Stimulated activated CD4-positive, alpha-beta T cell treated with anti-CD3 and anti-CD28 coated beads, Interleukin-12 subunit alpha, Interleukin-12 subunit beta, amount 100 ng/mL, for 24 hours (primary cell): ENCODE data around the gene C1orf116.
A peak's percentile ranks its signal among the peaks of the same experiment; 100 is the strongest.
"Not testable (repeated sequence)": the region's sequence is repeated elsewhere in the genome, so short reads cannot be mapped to it uniquely, and the experiment has no call there.

Experiments used
- DNase-seq, 2 experiments: peaks; one replicate each; pipeline ENCODE4 v3.0.0-alpha.2; 2020; ENCODE audit warnings: low read depth in 2 of 2

C1orf116 gene

DNA sequence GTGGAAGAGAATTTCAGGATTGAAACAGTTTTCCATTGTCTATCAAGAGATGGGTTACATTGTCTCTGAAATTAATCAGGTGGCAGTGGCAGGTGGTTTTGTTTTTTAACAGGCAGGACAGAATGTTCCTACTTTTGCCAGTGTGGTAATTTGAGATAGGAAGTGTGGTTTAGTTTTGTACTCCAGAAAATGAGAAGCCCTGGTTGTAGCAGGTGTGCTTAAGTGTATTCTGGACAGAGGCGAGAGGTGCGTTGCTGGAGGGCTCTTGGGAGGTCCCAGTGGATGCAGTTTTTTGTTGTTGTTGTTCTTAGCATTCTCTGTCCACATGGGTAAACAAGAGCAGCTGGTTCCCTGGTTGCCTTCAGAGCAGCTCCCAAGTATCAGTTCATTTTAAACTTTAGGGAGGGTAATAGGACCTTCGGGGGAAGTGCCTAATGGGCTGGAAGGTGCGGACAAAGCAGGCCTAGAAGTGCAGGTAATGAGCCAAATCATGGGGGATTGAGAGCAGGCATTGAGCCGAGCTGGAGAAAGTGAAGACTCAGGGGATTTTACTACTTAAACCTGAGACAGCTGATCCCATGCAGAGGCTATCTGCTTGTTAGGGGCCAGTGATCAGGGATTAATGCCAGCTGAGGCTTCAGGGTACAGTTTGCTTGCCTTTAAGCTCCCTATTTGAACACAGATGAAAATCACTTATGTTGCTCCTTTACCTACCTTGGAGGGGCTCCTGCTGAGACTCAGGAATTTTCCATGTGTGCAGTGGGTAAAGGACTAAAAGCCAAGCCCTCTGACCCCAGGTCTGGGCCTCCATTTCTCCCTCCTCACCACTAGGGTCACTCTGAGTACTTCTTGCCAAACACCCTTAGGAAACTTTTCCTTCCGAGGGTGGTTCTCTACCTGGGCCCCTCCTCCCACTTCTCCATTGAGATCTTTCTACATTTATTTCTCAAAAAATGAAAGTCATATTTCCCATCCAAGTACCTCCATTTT, 26.6 kb upstream of the C1orf116 start:
- no peak for DNase-seq

DNA sequence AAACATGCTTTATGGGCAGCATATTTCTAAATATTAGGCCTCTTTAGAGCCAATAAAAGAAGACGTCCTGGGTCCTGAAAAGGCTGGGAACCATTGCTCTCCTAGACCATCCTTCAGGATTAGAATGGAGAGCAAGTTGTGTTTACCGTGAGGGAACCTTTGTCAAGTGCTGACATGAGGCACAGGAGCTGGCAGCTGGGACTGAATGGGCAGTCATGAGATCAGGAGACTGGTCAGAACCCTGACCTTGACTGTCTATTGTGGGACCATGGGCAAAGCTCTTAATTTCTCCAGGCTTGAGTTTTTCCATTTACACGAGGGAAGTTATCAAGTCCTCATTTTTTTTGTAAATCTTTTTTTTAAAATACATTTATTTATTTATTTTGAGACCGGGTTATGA, 25.7 kb upstream of the C1orf116 start:
- DNase-seq, result no peak

DNA sequence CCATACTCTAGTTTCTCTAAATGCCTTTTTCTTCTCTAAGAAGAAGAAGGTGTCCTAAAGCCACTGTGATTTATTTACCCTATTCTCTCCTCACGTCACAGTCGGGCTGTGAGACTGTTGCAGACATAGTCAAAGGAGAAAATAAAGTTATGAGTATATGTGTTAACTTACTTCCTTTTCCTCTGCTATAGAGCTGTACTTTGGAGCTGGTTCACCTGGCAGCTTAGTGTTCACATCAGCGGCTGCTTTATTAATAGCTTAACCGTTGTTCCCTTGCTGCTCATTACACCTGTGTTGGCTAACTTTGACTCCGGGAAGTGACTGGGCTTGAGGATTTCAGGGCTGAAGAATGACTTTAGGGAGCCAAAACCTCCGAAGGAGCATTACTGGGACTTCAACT, 24.1 kb upstream of the C1orf116 start:
- DNase-seq, result no peak

DNA sequence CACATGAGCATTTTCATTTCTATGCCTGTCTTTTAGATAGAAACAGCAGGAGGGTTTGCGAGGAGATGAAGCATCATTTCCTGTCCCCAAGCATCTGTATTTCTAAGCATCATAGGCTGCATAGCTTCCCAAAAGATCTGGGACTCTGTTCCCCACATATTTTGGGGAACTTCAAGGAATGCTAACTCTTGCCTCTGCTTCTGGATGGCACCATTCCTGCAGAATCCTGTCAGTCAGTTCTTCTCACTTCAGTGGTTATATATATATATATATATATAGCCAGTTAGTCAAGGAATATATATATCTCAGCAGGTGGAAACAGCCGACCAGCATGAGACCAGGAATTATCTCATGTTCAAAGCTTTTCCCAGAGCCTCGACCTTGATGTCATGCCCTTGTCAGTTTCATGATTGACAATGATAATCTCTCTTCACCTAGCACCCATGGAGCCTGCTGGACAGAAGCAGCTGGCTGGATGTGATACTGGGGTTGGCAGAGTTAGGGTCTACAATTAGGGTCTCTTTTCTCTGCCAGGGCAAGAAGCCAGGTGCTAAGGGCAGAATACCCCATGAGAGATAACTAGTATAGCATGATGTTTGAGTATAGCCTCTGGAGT, 22.9 kb upstream of the C1orf116 start:
- DNase-seq, result no peak

DNA sequence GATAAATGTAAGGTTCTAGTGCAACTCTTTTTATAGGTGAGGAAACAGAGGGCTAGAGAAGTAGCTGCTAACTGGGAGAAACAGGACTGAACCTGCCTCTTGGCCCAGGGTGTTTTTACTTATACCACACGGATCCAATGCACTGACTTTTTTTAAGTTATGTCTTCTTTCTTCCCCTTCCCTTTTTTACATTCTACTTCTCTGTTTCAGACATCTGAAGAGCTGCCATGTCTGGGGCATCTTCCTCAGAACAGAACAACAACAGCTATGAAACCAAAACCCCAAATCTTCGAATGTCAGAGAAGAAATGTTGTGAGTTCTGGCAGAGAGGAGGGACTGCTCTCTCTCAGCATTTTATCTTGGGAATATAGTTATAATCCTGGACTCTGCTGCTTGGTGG, 21.9 kb upstream of the C1orf116 start:
- DNase-seq, result no peak

DNA sequence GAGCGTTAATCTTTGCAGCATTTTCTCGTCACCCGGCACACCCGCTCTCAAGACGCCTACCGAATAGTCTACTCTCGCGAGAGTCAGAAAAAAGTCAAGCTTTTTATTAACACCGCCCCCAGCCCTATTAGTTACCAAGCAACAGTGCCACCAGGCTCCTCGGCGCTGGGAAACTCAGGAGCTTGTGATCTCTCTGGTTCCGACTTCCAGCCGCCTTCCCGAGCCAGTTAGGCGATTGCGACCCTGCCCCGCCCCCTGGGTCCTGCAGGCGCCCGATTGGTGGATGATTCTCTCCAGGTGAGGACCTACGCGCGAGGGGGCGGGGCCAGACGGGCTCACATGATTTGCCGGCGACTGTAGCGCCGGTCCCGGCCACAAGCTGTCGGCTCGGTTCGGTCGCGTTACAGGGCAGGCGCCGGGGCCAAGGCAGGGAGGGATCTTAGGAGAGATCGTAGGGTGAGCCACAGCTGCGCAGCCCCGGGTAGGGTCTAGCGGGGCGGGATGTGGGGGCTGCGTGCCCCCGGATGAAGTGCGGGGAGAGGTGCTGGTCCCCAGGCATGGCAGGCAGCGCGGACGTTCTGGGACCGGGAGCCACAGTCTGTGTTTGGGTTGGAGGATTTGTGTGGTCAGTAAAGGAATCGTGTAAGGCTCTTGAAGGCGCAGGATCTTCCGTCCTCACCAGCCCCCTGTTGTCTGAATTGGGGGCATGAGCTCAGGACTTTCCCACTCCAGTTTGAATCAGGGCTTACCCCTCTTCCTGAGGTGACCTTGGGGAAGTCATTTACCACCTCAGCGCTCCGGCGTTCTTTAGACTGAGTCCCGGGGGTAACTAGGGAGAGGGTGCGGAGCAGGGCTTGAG, 20.6 kb upstream of the C1orf116 start, which contains the start of gene PFKFB2:
PFKFB2 (plus strand) TSS at position 365 of the 859 bp plus-strand sequence. CDS start 1,443 bp downstream, outside the sequence.
- DNase-seq, result peak; percentile 84 to 96

DNA sequence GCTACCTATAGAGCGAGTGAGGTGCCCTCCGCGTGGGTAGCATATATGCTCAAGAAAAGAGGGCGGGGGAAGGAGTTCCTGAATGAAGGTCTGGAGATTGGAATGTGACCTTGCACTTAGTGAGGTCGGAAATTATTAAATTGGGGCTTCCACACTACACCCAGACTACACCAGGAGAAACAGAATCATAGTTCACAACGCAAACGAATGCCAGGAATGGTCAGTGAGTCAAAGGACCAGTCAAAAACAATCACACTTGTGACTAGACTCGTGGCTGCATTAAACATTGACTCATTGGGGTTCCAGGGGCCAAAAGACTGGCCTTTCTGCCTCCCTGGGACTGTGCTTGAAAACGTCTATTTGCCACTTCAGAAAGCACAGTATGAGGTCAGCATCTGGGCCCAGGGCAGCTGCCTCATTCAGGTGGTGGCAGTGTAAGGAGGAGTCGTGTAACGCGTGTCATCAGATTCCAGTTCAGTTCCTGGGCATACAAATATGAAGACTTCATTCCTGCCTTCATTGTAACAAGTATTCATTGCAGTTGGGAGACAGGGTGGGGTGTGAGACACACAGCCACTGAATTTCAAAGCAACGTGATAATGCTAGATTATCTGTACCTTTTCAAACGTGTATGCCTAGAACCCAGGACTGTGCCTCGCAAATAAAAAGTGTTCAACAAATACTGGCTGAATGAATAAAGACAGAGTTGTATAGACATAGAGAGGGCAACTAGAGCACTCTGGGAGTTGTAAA, 18.8 kb upstream of the C1orf116 start, which contains the start of gene YOD1:
YOD1 (minus strand) TSS at position 18 of the 753 bp plus-strand sequence. CDS start 178 bp downstream, outside the sequence.
- no peak for DNase-seq

DNA sequence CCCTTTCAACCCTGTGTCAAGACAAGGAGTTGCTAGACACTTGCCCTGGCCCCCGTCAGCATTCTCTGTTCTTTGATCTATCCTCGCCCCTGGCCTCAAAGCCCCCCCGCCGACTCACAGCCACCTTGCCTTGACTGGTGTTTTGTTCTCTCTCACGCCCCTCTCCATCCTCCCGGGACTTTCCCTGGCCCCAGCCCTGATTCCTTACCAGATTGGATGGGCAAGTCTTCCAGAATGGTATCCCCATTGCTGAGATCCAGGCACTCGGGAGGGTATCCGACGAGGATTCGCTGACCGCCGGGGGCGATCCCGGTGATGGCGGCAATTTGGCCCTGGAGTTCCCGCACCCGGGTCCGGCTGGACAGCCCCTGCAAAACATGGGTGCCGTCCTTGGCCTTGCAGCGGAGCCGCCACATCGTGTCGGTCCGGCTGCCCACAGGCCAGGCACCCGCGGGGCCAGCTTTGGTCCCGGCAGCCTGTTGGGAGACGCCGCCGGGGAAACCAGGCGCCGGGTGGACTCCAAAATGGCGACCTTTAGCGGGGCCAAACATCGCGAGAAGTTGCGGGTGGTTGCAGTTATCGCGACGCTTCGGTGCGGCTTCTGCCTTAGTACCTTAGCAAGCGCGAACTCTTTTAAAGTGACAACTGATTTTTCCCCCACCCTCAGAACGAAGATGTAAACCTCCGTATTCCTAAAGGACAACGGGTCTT, 18.1 kb upstream of the C1orf116 start:
- DNase-seq, result peak; percentile 77 to 88

DNA sequence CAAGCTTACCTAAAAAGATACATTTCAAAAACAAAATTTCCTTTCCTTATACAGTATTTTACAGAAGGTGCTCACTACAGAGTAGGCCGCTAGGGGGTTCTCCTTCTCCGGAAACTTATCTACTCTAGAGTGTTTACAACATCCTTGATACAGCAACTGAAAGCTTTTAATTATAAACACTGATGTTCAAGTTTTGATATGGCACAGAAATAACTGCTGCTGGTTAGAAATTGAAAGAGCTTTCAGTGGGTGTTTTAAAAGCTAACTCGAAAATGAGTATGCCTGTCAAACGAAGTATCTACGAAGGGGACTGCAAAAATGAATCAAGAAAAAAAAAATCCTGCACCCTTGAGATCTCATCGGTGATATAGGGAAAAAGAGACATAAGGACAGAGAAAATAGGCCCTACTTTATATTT, 17.4 kb upstream of the C1orf116 start:
- DNase-seq, result peak in 1 of 2 experiments; percentile 30

DNA sequence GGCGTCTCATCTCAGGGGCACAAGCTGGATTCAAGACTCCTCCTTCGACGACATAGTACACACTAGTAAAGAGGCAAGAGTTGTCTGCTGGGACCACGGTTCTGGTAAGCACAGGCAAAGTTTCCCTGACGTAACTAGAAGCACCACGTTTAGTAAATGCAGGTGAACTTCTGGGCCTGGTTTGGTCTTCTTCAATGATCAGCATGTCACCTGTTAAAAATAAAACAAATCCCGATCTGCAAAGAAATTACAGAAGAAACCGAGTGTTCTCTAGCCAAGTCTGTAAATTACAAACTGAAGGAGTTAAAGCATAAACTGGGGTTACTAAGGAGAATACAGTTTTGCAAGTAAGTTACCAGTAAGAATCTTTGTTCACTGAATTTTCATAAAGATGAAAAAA, 17.0 kb upstream of the C1orf116 start:
- DNase-seq, result no peak

DNA sequence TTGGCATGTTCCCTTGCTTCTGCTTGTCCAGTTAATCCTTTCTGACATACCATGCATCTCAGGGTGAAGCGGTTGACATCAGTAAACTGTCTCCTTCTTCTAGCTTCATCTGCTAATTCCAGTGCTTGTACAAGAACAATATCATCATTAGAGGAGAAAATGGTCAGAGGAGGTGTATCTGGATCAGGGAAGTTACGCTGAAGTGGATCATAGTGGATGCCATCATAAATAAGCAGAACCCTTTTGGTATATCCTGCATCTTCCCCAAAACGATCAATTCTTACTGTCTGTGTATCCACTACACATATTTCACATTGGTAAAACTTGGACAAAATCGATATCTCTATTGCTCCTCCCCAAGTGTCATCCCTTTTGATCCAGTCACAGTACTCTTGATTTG, 16.5 kb upstream of the C1orf116 start:
- no peak for DNase-seq

DNA sequence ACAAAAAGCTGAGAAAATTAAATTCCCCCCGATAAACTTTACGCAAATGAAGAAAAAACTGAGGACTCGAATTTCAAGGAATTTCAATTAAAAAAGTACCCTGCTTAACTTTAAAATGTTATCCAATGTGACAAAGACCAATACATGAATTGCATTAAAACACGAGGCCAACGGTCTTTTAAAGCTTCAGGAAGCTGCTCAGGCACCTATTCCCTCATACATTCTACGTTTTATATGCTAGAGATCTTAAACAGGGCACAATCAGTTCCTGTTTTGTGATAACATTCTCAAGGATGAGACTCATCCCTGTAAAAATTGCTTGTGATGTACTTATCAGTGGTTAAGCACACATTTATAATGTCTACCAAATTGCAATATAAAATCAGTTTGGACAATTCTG, 15.5 kb upstream of the C1orf116 start:
- DNase-seq, result no peak

DNA sequence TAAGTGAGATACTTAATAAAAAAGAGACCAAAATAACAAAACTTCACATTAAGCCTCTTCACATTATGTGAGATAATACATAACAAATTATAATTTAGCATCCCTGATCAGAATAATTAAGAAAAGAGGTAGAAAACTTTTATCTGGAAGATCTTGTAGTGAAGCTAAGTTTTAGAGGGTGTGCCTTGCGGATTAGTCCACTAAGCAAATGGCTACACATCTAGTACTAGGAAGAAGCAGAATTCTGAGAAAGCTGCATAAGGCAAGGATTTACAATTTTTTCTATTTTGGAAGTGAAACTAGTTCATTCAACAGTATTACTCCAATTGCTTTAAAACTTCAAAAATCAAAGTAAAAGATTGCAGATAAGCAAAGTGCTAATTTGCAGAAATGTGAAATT, 14.9 kb upstream of the C1orf116 start:
- DNase-seq, result no peak

DNA sequence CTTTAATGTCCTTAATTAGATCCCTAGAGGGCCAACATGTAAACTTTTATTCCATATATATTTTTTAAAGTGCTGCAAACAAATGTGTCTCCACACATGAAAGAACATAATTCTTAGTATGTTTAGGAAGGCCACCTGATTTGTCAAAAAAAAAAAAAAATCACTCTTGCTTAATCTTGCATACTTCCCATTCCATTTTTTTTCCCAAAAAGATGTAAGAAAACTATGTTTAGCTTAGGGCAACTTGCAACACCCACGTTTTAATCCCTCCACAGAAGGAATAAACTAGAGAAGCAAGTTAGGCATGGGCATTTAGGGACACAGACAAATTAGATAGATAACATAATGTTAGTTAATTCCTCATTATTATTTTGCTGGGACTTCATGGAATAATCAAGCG, 12.9 kb upstream of the C1orf116 start:
- no peak for DNase-seq

DNA sequence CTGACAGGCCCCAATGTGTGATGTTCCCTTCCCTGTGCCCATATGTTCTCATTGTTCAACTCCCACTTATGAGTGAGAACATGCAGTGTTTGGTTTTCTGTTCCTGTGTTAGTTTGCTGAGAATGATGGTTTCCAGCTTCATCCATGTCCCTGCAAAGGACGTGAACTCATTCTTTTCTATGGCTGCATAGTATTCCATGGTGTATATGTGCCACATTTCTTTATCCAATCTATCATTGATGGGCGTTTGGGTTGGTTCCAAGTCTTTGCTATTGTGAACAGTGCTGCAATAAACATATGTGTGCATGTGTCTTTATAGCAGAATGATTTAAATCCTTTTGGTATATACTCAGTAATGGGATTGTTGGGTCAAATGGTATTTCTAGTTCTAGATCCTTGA, 8.8 kb upstream of the C1orf116 start:
- not testable (repeated sequence) for DNase-seq

DNA sequence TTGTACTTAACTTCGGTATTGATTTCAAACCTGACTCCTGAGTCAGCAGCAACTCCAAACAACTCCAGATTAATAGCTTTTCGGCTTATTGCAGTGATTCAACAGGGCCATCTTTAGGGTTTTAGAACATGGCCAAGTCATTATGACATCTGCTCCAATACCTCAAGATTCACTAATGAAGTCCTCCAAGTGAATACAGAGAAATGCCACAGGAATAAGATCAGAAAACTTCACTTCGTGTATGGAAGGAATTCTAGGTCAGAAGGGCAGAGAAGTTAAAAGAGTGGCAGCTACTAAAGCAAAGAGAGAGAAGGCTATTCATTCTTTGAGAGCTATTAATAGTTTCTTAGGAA, 7.6 kb upstream of the C1orf116 start:
- DNase-seq, result no peak

DNA sequence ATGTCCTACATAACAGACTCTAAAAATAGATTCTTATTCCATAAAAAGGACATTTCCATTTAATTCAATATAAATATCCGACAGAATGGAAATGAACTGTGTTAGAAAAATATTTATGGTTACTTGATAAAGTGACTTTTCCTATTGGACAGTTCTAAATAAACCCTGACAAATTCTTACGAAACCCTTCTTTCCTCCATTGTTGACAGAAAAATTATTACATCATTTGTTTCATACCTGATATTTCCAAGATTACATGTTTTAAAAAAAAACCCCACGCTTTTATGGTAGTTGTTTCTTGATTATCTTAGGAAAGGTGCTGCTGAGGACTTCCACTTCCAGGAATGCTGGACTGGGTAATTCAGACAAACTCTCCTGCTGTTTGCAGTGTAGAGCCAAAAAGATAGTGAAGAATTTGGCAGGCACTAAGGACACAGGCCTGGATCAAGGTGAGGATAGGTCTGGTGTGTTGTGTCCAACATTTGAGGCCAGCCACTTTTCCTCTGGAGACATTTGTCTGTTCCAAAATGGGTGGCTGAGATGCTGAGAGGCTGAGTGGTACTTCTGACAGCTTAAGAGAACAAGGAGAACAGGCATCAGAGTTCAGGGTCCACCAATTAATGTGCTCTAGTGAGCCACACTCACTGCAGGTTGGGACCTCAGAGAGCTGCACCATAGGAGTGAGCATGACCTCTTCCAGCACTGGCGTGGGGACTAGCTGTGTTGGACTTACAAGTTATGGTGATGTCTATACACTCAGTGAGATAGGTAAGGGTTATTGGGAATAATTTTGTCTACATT, 7.0 kb upstream of the C1orf116 start:
- no peak for DNase-seq

DNA sequence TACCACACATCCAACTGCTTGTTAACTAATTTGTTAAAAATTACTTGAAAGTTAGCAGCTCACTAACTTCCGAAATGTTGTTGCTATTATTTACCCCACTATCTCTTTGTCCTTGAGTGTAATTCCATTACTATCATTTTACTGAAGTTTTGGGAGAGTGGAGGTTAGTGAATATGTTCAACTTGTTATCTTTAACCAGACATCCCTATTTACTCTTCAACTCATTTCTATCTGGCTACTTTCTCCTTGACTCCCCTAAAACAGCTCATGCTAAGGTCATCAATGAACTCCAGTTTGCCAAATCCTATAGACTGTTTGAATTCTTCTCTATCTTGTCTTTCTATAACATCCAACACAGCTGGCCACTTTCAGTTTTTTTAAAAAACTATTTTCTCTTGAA, 4.3 kb upstream of the C1orf116 start:
- no peak for DNase-seq

DNA sequence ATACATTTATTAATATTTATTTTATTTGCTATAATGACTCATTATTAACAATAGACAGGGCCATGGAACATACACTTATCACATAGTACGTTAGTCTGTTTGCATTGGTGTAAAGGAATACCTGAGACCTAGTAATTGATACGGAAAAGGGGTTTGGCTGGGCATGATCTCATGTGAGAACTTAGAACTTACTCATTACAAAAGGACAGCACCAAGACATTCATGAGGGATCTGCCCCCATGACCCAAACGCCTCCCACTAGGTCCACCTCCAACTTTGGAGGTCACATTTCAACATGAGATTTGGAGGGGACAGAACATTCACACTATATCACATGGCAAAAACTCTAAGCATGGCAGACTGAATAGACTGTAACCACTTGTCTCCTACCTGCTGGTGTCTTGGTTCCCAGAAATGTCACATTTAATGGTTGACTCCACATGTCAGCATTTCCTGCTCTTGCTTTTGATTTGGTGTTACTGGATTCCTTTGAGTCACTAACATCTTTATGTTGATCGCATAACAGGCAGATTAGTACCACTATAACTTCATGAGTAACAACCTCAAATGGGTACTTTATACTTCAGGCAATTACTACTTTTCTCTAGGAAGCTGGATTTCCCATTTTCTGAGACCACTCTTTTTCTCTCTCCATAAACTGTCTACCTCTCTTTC, 3.5 kb upstream of the C1orf116 start:
- no peak for DNase-seq
